Mesenchymal stem cell (in vitro differentiated cells and primary cell): ENCODE results near the gene CSF2RB.

Experiments used
- DNase-seq: peaks from one replicate; pipeline ENCODE4 v3.0.0-alpha.2; 2013
- H2AFZ ChIP-seq: one replicate; pipeline ENCODE4 v1.6.1; 2013; ENCODE audit warnings: low read depth, mild to moderate bottlenecking, control low read depth, inconsistent platforms, low read length, moderate library complexity
- H2AK5ac ChIP-seq: 2 replicates; pipeline ENCODE4 v1.6.1; 2013; ENCODE audit warnings: low read length, moderate library complexity, mild to moderate bottlenecking, inconsistent platforms; ENCODE audit not compliant: severe bottlenecking
- H2BK120ac ChIP-seq: one replicate; pipeline ENCODE4 v1.6.1; 2013; ENCODE audit warnings: low read depth, mild to moderate bottlenecking, inconsistent platforms, low read length, moderate library complexity
- H2BK12ac ChIP-seq, 2 experiments: one replicate each; pipeline ENCODE4 v1.6.1; 2013; ENCODE audit warnings: inconsistent platforms in 2 of 2, low read length in 2 of 2, mild to moderate bottlenecking in 2 of 2, moderate library complexity in 2 of 2, control low read depth in 1 of 2
- H2BK15ac ChIP-seq: one replicate; pipeline ENCODE4 v1.6.1; 2013; ENCODE audit warnings: mild to moderate bottlenecking, low read depth, inconsistent platforms; ENCODE audit not compliant: poor library complexity, severe bottlenecking
- H2BK5ac ChIP-seq: 2 replicates; pipeline ENCODE4 v1.6.1; 2013; ENCODE audit warnings: low read depth, mild to moderate bottlenecking, low read length, control low read depth, inconsistent platforms; ENCODE audit not compliant: poor library complexity, severe bottlenecking
- H3K14ac ChIP-seq, 2 experiments: one replicate each; pipeline ENCODE4 v1.6.1; 2013; ENCODE audit warnings: inconsistent platforms in 2 of 2, low read length in 2 of 2, control low read depth in 1 of 2, mild to moderate bottlenecking in 1 of 2, moderate library complexity in 1 of 2
- H3K18ac ChIP-seq, 2 experiments: one replicate each; pipeline ENCODE4 v1.6.1; 2013; ENCODE audit warnings: inconsistent platforms in 2 of 2, low read length in 2 of 2, control low read depth in 1 of 2, low read depth in 1 of 2, mild to moderate bottlenecking in 1 of 2
- H3K23ac ChIP-seq, 2 experiments: one replicate each; pipeline ENCODE4 v1.6.1; 2013; ENCODE audit warnings: inconsistent platforms in 2 of 2, low read length in 2 of 2, mild to moderate bottlenecking in 2 of 2, moderate library complexity in 2 of 2, control low read depth in 1 of 2
- H3K27ac ChIP-seq: 2 replicates; pipeline ENCODE4 v1.5.1; 2013; ENCODE audit warnings: mild to moderate bottlenecking, moderate library complexity, low read length, control low read depth, inconsistent platforms; ENCODE audit not compliant: poor library complexity, severe bottlenecking
- H3K27me3 ChIP-seq, 2 experiments: 2 replicates each; pipeline versions ENCODE4 v1.6.1 to v1.7.0; 2013; ENCODE audit warnings: low read length in 2 of 2, mild to moderate bottlenecking in 2 of 2, moderate library complexity in 2 of 2, control low read depth in 1 of 2, inconsistent platforms in 1 of 2; ENCODE audit not compliant: control insufficient read depth in 1 of 2, insufficient read depth in 1 of 2
- H3K36me3 ChIP-seq, 2 experiments: 2 replicates each; pipeline versions ENCODE4 v1.6.1 to v1.7.0; 2013; ENCODE audit warnings: low read length in 2 of 2, control low read depth in 1 of 2, inconsistent platforms in 1 of 2, low read depth in 1 of 2, mild to moderate bottlenecking in 1 of 2; ENCODE audit not compliant: insufficient read depth in 2 of 2, control insufficient read depth in 1 of 2
- H3K4ac ChIP-seq, 2 experiments: one replicate each; pipeline ENCODE4 v1.6.1; 2013; ENCODE audit warnings: inconsistent platforms in 2 of 2, low read length in 2 of 2, mild to moderate bottlenecking in 2 of 2, moderate library complexity in 2 of 2, control low read depth in 1 of 2, low read depth in 1 of 2
- H3K4me1 ChIP-seq: 2 replicates; pipeline ENCODE4 v1.6.1; 2013; ENCODE audit warnings: low read depth, low read length, control low read depth; ENCODE audit not compliant: control insufficient read depth, insufficient read depth
- H3K4me2 ChIP-seq: 2 replicates; pipeline ENCODE4 v1.6.1; 2013; ENCODE audit warnings: low read length, mild to moderate bottlenecking, inconsistent platforms; ENCODE audit not compliant: poor library complexity, severe bottlenecking
- H3K4me3 ChIP-seq, 2 experiments: 2 replicates each; pipeline versions ENCODE4 v1.5.1 to v1.7.0; 2013; ENCODE audit warnings: low read length in 2 of 2, mild to moderate bottlenecking in 2 of 2, control low read depth in 1 of 2, low read depth in 1 of 2; ENCODE audit not compliant: insufficient read depth in 1 of 2
- H3K79me1 ChIP-seq: replicated peaks from 2 replicates; pipeline ENCODE4 v1.6.1; 2013; ENCODE audit warnings: mild to moderate bottlenecking, control low read depth, low read length, inconsistent platforms; ENCODE audit not compliant: poor library complexity, severe bottlenecking
- H3K9ac ChIP-seq: 2 replicates; pipeline ENCODE4 v1.7.0; 2013; ENCODE audit warnings: mild to moderate bottlenecking, low read length, moderate library complexity
- H3K9me3 ChIP-seq: 2 replicates; pipeline ENCODE4 v1.7.0; 2013; ENCODE audit warnings: mild to moderate bottlenecking, low read length; ENCODE audit not compliant: control insufficient read depth
- H4K8ac ChIP-seq: one replicate; pipeline ENCODE4 v1.6.1; 2013; ENCODE audit warnings: inconsistent platforms, mild to moderate bottlenecking, low read length, moderate library complexity
- H4K91ac ChIP-seq: one replicate; pipeline ENCODE4 v1.6.1; 2013; ENCODE audit warnings: mild to moderate bottlenecking, low read length, inconsistent platforms
- WGBS: methylation state at CpG from one replicate; pipeline ENCODE4 v1.1.7; 2013; ENCODE audit warnings: mixed read lengths; 5-methylcytosine and 5-hydroxymethylcytosine counted together

CSF2RB gene

DNA sequence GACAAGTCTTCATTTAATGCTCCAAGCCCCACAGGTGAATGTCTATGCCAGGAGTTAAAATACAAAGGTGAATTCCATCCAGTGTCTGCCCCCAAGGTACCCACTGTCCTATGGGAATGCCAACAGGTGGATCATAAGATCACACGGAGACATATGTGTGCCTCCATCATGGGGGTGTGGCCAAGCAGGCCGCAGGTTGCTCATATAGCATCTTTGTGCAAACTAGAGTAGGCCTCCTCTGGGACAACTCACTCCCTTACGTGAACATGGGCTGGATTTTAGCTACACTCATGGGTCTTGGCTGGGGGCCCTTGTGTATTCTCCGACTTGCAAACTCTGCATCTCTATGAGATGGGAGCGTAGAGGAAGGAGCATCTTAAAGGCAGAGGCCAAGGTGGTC, 45.7 kb upstream of the CSF2RB start:
- Histone ChIP-seq H4K8ac (no peak overlapping the region), H3K79me1 (no peaks in the 10 kb centered on the region), H3K4me2 (no peak overlapping the region), H3K4me1 (peaks cover 6% of the 10 kb centered on the region), H4K91ac (no peak overlapping the region), H2AK5ac (no peak overlapping the region), H3K4ac (no peak overlapping the region), H3K23ac (no peak overlapping the region), H3K36me3 (no peaks in the 10 kb centered on the region), H3K18ac (no peak overlapping the region), H3K9ac (no peak overlapping the region), H3K4me3 (no peak overlapping the region), H3K14ac (no peak overlapping the region), H2BK12ac (no peak overlapping the region), H2BK15ac (no peak overlapping the region), H2BK5ac (no peak overlapping the region), H3K27ac (no peak overlapping the region), H3K27me3 (peaks cover 39 to 86% of the 10 kb centered on the region in 2 experiments), H3K9me3 (no peaks in the 10 kb centered on the region), H2AFZ (no peak overlapping the region), H2BK120ac (no peak overlapping the region)
- WGBS = 91% methylated on average over 5 of the region's 5 CpGs
- DNase-seq = no peak

DNA sequence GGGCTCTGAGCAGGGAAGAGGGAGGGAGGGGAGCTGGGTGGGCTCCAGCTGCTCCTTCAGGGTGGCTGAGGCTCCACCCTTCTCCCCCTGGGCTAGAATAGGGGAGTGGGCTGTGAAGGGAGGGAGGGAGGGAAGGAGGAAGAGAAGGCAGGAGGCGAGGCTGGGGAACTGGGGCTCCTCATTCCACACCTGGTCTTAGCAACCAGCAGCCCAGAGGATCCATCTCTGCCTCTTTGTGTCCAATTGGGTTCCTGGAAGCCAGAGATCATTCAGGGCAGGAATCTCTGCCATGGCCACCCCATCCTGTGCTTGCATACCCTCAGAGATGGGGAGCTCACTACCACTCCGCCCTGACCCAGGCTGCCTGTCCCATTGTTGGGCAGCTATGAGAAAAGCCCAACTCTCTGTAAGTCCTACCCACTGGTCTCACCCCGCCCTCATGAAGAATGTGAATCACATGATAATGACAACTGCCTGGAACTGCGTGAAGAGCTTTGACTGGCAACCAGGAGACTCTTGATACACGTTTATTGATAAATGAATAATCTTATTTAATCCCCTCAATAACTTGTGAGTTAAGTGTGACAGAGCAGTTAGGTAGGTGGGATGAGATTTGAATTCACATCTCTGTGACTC, 44.8 kb upstream of the CSF2RB start:
- H3K4me3 ChIP-seq = no peak overlapping the region
- no peak overlapping the region for H2AK5ac ChIP-seq
- H3K4me1 ChIP-seq = peaks cover 6% of the 10 kb centered on the region
- no peak overlapping the region for H2BK5ac ChIP-seq
- peaks cover 39 to 84% of the 10 kb centered on the region in 2 experiments for H3K27me3 ChIP-seq
- H2BK120ac ChIP-seq = no peak overlapping the region
- H2BK15ac ChIP-seq = no peak overlapping the region
- no peak overlapping the region for H3K9ac ChIP-seq
- H3K9me3 ChIP-seq = no peaks in the 10 kb centered on the region
- no peak overlapping the region for H3K23ac ChIP-seq
- H3K27ac ChIP-seq = no peak overlapping the region
- no peak overlapping the region for H3K18ac ChIP-seq
- H4K91ac ChIP-seq = no peak overlapping the region
- 69% methylated on average over 2 of the region's 5 CpGs for WGBS
- no peak overlapping the region for H4K8ac ChIP-seq
- no peaks in the 10 kb centered on the region for H3K36me3 ChIP-seq
- H2BK12ac ChIP-seq = no peak overlapping the region
- no peak overlapping the region for H3K4me2 ChIP-seq
- H3K14ac ChIP-seq = no peak overlapping the region
- H2AFZ ChIP-seq = no peak overlapping the region
- H3K79me1 ChIP-seq = no peaks in the 10 kb centered on the region
- H3K4ac ChIP-seq = no peak overlapping the region
- no peak for DNase-seq

DNA sequence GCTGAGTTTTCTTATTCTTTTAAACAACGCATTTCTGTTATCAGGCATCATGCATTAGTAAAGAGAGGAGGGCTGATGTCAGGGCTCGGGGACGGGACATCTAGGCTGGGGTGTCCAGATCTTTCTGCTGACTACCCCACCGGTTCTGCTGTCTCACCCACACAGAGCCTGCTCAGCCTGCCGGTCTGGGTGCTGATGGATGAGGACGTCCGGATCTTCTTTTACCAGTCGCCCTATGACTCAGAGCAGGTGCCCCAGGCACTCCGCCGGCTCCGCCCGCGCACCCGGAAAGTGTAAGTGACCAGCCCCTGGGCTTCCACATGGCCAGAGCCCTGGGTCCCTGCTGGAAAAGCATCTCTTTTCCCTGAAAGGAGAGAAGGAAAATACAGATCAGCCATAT, 43.2 kb upstream of the CSF2RB start:
- H4K91ac ChIP-seq = no peak overlapping the region
- H2BK5ac ChIP-seq = no peak overlapping the region
- H2BK12ac ChIP-seq = no peak overlapping the region
- DNase-seq = no peak
- H3K79me1 ChIP-seq = no peaks in the 10 kb centered on the region
- H3K27me3 ChIP-seq = peaks cover 40 to 70% of the 10 kb centered on the region in 2 experiments
- no peak overlapping the region for H3K4me3 ChIP-seq
- no peak overlapping the region for H2AFZ ChIP-seq
- H3K4ac ChIP-seq = no peak overlapping the region
- H3K18ac ChIP-seq = no peak overlapping the region
- no peak overlapping the region for H4K8ac ChIP-seq
- no peaks in the 10 kb centered on the region for H3K36me3 ChIP-seq
- H2AK5ac ChIP-seq = no peak overlapping the region
- H2BK15ac ChIP-seq = no peak overlapping the region
- no peak overlapping the region for H3K9ac ChIP-seq
- H3K4me2 ChIP-seq = no peak overlapping the region
- H2BK120ac ChIP-seq = no peak overlapping the region
- H3K4me1 ChIP-seq = peaks cover 5% of the 10 kb centered on the region
- H3K27ac ChIP-seq = no peak overlapping the region
- WGBS = 87% methylated on average over 14 of the region's 14 CpGs
- H3K14ac ChIP-seq = no peak overlapping the region
- no peak overlapping the region for H3K23ac ChIP-seq
- no peaks in the 10 kb centered on the region for H3K9me3 ChIP-seq

DNA sequence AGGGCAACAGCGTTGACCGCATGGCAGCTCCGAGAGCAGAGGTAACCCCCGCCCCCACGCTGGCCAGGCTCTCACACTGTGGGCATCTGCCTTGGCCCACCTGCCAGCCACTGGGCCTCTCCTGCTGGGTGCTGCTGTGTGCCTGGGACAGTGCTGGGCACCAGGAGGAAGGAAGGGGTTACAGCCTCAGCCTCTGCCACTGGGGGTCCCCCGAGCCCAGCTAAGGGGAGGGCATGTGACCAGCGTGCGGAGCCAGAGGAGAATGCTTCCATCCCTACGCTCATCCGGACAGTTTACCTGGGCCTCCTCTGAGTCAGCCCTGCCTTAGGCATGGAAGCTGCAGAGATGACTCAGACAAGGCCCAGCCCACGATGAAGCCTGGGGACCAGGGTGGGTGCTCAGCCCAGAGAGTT, 41.8 kb upstream of the CSF2RB start:
- Histone ChIP-seq H2BK15ac (no peak overlapping the region), H2BK12ac (no peak overlapping the region), H3K23ac (no peak overlapping the region), H2BK5ac (no peak overlapping the region), H3K14ac (no peak overlapping the region), H2AK5ac (no peak overlapping the region), H3K4me1 (peaks cover 4% of the 10 kb centered on the region), H2AFZ (no peak overlapping the region), H3K27ac (no peak overlapping the region), H4K8ac (no peak overlapping the region), H3K36me3 (no peaks in the 10 kb centered on the region), H3K4me3 (no peak overlapping the region), H4K91ac (peak overlapping the region; percentile 29), H3K79me1 (no peaks in the 10 kb centered on the region), H3K4ac (no peak overlapping the region), H3K18ac (no peak overlapping the region), H3K4me2 (no peak overlapping the region), H3K27me3 (peaks cover 37 to 70% of the 10 kb centered on the region in 2 experiments), H2BK120ac (no peak overlapping the region), H3K9me3 (no peaks in the 10 kb centered on the region), H3K9ac (no peak overlapping the region)
- WGBS = 78% methylated on average over 11 of the region's 11 CpGs
- DNase-seq = no peak
